ENCODE results near the gene SFXN2.

SFXN2 gene

DNA sequence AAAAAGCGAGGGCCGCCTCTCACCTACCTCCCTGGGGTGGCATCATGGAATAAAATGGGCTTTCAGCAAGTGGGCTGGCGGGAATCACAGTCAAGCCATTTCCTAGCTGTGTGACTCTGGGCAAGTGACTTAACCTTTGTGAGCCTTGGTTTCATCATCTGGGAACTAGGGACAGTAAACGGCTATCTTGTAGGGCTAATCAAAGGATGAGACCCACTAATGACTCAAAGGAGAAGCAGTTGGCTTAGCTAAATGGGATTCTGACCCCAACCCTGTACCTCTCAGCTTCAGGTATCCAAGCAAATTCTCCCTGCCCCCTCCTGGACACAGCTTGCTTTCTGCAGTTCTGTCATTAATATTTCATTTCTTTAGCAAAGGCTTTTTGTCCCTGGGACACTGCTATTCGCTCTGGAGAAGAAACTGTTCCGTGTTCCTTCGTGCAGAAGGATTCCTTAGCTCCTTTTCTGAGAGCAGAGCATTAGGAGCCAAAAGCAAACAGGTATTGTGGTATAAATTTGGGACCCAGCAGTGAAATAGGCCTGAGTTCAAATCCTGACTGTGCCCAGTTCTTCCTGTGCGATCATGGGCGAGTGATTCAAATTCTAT is 44.3 kb upstream of the SFXN2 start:
- DNase-seq, result no peak
- TF ChIP-seq, protein P1, sequence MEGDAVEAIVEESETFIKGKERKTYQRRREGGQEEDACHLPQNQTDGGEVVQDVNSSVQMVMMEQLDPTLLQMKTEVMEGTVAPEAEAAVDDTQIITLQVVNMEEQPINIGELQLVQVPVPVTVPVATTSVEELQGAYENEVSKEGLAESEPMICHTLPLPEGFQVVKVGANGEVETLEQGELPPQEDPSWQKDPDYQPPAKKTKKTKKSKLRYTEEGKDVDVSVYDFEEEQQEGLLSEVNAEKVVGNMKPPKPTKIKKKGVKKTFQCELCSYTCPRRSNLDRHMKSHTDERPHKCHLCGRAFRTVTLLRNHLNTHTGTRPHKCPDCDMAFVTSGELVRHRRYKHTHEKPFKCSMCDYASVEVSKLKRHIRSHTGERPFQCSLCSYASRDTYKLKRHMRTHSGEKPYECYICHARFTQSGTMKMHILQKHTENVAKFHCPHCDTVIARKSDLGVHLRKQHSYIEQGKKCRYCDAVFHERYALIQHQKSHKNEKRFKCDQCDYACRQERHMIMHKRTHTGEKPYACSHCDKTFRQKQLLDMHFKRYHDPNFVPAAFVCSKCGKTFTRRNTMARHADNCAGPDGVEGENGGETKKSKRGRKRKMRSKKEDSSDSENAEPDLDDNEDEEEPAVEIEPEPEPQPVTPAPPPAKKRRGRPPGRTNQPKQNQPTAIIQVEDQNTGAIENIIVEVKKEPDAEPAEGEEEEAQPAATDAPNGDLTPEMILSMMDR (IDR thresholded peaks at IDR 0.05), result no peak
- Mint-ChIP-seq H3K4me3 (no peak overlapping the region), H3K4me1 (peaks cover 74% of the 10 kb centered on the region), H3K9me3 (no peaks in the 10 kb centered on the region), H3K36me3 (ENCODE audit: low read depth) (no peaks in the 10 kb centered on the region), H3K27ac (no peak overlapping the region), H3K27me3 (ENCODE audit: low read depth, poor library complexity) (peaks cover 2% of the 10 kb centered on the region)

DNA sequence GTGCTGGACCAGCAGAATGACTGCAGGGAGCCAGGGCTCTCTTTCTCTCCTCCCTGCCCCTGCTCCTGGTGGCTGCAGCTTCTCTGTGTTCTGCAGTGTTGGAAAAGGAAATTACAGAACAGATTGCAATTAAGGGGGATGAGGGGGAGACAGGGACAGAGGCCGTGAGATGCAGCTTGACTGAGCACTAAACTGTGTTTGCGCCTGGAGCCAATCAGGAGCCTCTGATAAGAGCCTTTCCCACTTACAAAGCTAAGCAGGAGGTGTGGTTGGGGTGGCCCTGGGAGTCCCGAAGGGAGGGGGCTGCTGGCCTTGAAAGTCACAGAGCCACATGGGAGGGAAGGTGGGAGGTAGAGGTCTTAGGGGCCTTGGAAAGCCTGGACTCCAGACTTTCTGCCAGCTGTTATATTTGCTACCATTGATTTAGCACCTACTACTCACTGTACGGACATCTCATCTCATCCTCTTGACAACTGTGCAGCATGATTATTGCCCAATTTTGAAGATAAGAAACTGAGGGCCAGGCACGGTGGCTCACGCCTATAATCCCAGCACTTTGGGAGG is 43.5 kb upstream of the SFXN2 start:
- Mint-ChIP-seq H3K27ac (no peak overlapping the region), H3K4me3 (no peak overlapping the region), H3K4me1 (peaks cover 74% of the 10 kb centered on the region), H3K27me3 (ENCODE audit: low read depth, poor library complexity) (peaks cover 2% of the 10 kb centered on the region), H3K9me3 (no peaks in the 10 kb centered on the region), H3K36me3 (ENCODE audit: low read depth) (no peaks in the 10 kb centered on the region)
- TF ChIP-seq, protein P1 (IDR thresholded peaks at IDR 0.05), result no peak
- DNase-seq, result no peak

DNA sequence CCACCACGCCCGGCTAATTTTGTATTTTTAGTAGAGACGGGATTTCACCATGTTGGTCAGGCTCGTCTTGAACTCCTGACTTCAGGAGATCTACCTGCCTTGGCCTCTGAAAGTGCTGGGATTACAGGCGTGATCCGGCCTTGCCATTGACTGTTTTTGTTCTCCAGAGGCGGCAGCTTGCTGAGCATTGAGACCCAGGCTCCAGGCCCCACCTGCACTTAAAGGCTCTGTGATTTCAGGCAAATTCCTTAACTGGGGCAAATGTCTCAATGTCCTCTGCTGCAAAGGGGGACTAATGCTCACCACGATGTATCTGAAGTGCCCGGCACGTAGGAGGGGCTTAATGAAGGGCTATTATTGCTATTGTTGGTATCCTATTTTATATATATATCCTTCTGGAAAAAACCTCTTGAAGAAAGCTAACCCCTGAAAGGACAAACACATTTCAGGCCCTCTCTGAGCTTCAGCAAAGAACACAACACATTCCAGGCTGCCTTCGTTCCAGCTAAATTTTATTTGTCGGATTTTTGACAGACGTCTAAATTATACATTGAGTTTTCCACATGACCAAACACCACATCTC is 41.1 kb upstream of the SFXN2 start:
- Mint-ChIP-seq H3K4me1 (peaks cover 80% of the 10 kb centered on the region), H3K36me3 (ENCODE audit: low read depth) (no peaks in the 10 kb centered on the region)

DNA sequence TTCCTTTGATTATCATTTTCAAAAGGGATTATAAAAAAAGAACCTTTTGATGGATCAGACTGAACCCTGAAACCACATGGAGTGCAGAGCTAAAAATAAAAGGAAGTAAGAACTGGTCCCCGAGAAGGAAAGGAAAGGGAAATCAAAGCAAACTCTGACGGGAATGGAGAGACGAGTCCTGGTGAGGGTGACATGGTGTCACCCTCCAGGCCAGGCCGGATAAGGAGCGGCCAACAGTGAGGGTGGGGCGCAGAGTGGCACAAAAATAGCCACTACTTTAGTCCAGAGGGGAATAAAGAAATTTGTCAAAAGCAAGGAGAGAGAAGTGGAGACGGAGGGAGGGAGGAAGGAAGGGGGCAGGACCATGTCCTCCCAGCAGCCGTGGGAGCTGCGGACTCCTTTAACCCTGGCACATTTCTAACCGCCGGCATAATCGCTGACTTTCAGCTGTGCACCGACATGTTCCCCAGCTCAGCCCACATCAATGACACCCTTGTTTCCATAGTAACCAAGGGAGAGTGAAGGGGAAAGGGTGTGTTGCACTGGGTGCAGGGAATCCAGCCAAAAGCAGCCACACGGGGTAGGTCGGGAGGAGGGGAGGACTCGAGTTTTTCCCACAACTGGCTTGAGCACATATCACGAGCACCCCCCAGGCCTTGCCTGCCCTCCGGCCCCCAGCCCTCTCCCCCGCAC is 40.5 kb upstream of the SFXN2 start:
- peak overlapping the region; percentile 66 for H3K27ac Mint-ChIP-seq
- H3K36me3 Mint-ChIP-seq (ENCODE audit: low read depth), result no peaks in the 10 kb centered on the region
- no peaks in the 10 kb centered on the region for H3K27me3 Mint-ChIP-seq (ENCODE audit: low read depth, poor library complexity)
- H3K9me3 Mint-ChIP-seq, result no peaks in the 10 kb centered on the region
- TF ChIP-seq, protein P1 (IDR thresholded peaks at IDR 0.05), result no peak
- H3K4me3 Mint-ChIP-seq, result peak overlapping the region; percentile 77
- peak; percentile 47 for DNase-seq
- peaks cover 85% of the 10 kb centered on the region for H3K4me1 Mint-ChIP-seq

More for the DNA sequence above, 41.1 kb upstream of the SFXN2 start:
- DNase-seq, result no peak
- Mint-ChIP-seq H3K27me3 (ENCODE audit: low read depth, poor library complexity) (no peaks in the 10 kb centered on the region), H3K9me3 (no peaks in the 10 kb centered on the region), H3K27ac (peak overlapping the region; percentile 66), H3K4me3 (peak overlapping the region; percentile 77)
- TF ChIP-seq, protein P1 (IDR thresholded peaks at IDR 0.05), result no peak

DNA sequence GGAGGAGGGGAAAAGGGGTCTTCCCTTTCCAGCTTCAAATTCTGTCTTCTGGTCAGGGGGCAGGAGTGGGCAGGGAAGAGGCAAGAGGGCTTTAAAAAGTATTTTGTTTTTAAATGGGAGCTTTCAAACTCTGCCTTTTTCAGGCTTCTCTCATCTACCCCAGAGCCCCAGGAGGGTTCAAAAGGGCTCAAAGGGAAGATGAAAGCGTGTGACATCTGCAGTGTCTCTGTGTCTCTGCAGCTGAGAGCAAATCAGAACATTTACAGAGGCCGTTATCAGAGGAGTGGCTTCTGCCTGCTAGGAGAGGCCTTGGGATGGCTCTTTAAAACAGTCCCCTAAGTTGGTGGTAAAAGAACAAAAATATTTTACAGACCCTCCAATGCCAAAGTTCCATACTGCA is 39.9 kb upstream of the SFXN2 start:
- Mint-ChIP-seq H3K27me3 (ENCODE audit: low read depth, poor library complexity) (no peaks in the 10 kb centered on the region), H3K36me3 (ENCODE audit: low read depth) (no peaks in the 10 kb centered on the region), H3K9me3 (no peaks in the 10 kb centered on the region), H3K27ac (peak overlapping the region; percentile 98), H3K4me1 (peaks cover 91% of the 10 kb centered on the region), H3K4me3 (peak overlapping the region; percentile 77)
- DNase-seq, result no peak
- TF ChIP-seq, protein P1 (IDR thresholded peaks at IDR 0.05), result no peak
